PC-9 (cell line): ENCODE data around the gene STOML1. TPM values are rescaled to one million over a fixed set of nuclear protein-coding genes. Genes with fewer than 3 reads are reported as not detected.
A peak's percentile ranks its signal among the peaks of the same experiment; 100 is the strongest.

Experiments
- BruUV-seq: library from RNA; stranded (reverse); fragments of 400-500 nt; replicated peaks from 2 replicates; lab custom pipeline; 2021; lab: Mats Ljungman, UMichigan
- CTCF ChIA-PET: fragments of 300-600 bp; sonication (Branson Sonifier 250); formaldehyde crosslinking; loops from one replicate; lab custom pipeline; 2022; ENCODE audit warnings: antibody characterized with exemption; lab: Charles Lee
- POLR2A ChIA-PET: fragments of 300-600 bp; sonication (Branson Sonifier 250); formaldehyde crosslinking; loops from one replicate; lab custom pipeline; 2022; ENCODE audit warnings: antibody characterized with exemption; ENCODE audit not compliant: unreplicated experiment; lab: Charles Lee
- DNase-seq, 2 experiments: peaks; one replicate each; pipeline versions ENCODE4 v3.0.0 to v3.0.0-alpha.2; 2015 to 2022; ENCODE audit warnings: mixed read lengths in 1 of 2
- H2AFZ ChIP-seq: fragments of 200-600 bp; sonication (generic); 2 replicates; pipeline ENCODE4 v1.8.1; 2017; ENCODE audit warnings: antibody characterized with exemption
- H3F3A ChIP-seq: fragments of 200-600 bp; sonication (generic); 2 replicates; pipeline ENCODE4 v1.8.1; 2017; ENCODE audit warnings: antibody characterized with exemption, mild to moderate bottlenecking, low read depth; ENCODE audit not compliant: insufficient read depth
- H3K27ac ChIP-seq: fragments of 200-600 bp; sonication (generic); 2 replicates; pipeline ENCODE4 v1.6.1; 2016; ENCODE audit warnings: mixed run types
- H3K27me3 ChIP-seq: fragments of 200-600 bp; sonication (generic); 2 replicates; pipeline ENCODE4 v1.6.1; 2016; ENCODE audit warnings: low read depth, mixed run types; ENCODE audit not compliant: insufficient read depth
- H3K36me3 ChIP-seq: fragments of 200-600 bp; sonication (generic); 2 replicates; pipeline ENCODE4 v1.6.1; 2016; ENCODE audit warnings: low read depth, mixed run types
- H3K4me1 ChIP-seq: fragments of 200-600 bp; sonication (generic); replicated peaks from 2 replicates; pipeline ENCODE4 v1.6.1; 2016; ENCODE audit warnings: mixed run types; ENCODE audit not compliant: insufficient read depth
- H3K4me2 ChIP-seq: fragments of 200-600 bp; sonication (generic); 2 replicates; pipeline ENCODE4 v1.6.1; 2017; ENCODE audit warnings: mixed run types
- H3K4me3 ChIP-seq: fragments of 200-600 bp; sonication (generic); 2 replicates; pipeline ENCODE4 v1.6.1; 2016; ENCODE audit warnings: mixed run types
- H3K79me2 ChIP-seq: fragments of 200-600 bp; sonication (generic); 2 replicates; pipeline ENCODE4 v1.6.1; 2017; ENCODE audit warnings: low read depth, mixed run types
- H3K9me2 ChIP-seq: fragments of 200-600 bp; sonication (generic); 2 replicates; pipeline ENCODE4 v1.8.1; 2017; ENCODE audit warnings: mild to moderate bottlenecking; ENCODE audit not compliant: insufficient read depth
- H3K9me3 ChIP-seq: fragments of 200-600 bp; sonication (generic); 2 replicates; pipeline ENCODE4 v1.8.1; 2016; ENCODE audit warnings: low read depth; ENCODE audit not compliant: insufficient read depth
- H4K20me1 ChIP-seq: fragments of 200-600 bp; sonication (generic); 2 replicates; pipeline ENCODE4 v1.8.1; 2017; ENCODE audit not compliant: insufficient read depth
- EZH2 ChIP-seq: fragments of 200-600 bp; sonication (generic); IDR thresholded peaks from 2 replicates; pipeline ENCODE4 v1.8.0; 2017; ENCODE audit warnings: antibody characterized with exemption, low read depth
- intact Hi-C: fragments of 100-400 bp; cut with micrococcal nuclease; formaldehyde crosslinking; loops from one replicate; pipeline ENCODE4 v1.10.0; 2022; ENCODE audit not compliant: unreplicated experiment
- total RNA-seq: library from RNA; stranded (reverse); gene quantifications from 2 replicates; pipeline ENCODE4 v1.2.3, GENCODE V29; 2021
- TF ChIP-seq, protein P1 (sequence below): fragments of 200-600 bp; sonication (generic); conservative IDR thresholded peaks from 2 replicates; pipeline ENCODE4 v1.6.1; 2017; ENCODE audit warnings: mixed run types, antibody characterized with exemption, mild to moderate bottlenecking, moderate library complexity

The STOML1 gene
- total RNA-seq, 1 experiment from 2014 or later: 6.1 TPM

DNA sequence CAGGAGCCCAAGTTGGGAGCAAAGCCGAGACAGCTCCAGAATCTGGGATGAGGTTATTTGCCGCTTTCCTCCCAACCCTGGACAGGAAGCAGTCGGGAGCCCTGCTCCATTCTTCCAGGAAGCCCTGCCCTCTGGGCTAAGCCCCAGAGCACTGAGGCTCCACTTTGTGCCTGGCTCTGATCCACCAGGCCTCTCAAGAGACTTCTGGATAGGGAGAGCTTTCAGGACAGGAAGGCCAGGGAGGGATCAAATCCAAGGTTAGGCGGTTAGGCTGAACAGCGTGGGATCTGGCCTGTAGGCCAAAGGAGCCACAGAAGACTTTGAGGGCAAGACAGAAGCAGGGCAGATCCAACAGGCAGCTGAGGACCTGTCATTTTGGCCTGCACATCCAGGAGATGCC lies 835 bp downstream of the STOML1 start:
- H3K4me1 ChIP-seq: peaks cover 62% of the 10 kb centered on the region
- POLR2A ChIA-PET: no interaction called here
- intact Hi-C loops: no loop called here

DNA sequence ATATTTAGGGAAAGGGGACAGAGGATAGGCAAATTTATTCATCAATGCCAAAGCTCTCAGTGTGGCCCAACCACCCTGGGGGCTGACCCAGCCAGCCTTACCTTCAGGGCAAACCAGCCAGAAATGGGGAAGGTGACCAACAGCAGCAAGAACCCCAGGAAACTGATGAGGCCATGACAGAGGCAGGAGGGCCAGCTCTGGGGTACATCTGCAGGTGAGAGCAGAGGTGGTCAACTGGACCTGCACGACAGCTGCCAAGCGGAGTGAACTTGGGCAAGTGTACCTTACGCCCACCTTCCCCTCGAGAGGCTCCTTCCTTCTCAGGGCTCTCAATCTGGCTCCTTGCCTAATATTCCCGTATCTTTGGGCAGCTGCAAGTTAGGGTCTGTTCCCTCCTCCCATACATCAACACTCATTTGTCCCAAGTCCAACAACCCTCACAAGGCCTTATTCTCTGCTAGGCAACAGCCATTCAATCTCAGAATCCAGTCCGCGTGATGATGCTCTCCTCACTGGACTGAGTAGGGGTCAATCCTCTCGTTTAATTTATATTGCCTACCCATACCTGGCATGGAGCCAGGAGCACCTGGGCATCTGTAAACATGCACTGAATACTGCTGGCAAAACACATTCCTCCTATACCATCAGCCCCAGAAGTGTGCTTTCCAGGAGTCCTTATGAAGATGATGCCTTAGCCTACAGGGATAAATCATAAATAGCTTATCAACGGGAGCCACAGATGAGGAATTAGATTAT lies 1.7 kb downstream of the STOML1 start:
- POLR2A ChIA-PET: no interaction called here
- peaks cover 8% of the 10 kb centered on the region for H3K79me2 ChIP-seq
- H3K4me3 ChIP-seq: no peak overlapping the region
- intact Hi-C loops: no loop called here
- H3K27me3 ChIP-seq: no peaks in the 10 kb centered on the region
- no peak overlapping the region for H2AFZ ChIP-seq
- no peaks in the 10 kb centered on the region for H3K9me3 ChIP-seq
- TF ChIP-seq EZH2: no peak
- TF ChIP-seq, protein P1, sequence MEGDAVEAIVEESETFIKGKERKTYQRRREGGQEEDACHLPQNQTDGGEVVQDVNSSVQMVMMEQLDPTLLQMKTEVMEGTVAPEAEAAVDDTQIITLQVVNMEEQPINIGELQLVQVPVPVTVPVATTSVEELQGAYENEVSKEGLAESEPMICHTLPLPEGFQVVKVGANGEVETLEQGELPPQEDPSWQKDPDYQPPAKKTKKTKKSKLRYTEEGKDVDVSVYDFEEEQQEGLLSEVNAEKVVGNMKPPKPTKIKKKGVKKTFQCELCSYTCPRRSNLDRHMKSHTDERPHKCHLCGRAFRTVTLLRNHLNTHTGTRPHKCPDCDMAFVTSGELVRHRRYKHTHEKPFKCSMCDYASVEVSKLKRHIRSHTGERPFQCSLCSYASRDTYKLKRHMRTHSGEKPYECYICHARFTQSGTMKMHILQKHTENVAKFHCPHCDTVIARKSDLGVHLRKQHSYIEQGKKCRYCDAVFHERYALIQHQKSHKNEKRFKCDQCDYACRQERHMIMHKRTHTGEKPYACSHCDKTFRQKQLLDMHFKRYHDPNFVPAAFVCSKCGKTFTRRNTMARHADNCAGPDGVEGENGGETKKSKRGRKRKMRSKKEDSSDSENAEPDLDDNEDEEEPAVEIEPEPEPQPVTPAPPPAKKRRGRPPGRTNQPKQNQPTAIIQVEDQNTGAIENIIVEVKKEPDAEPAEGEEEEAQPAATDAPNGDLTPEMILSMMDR: no peak
- H3K4me1 ChIP-seq: peaks cover 54% of the 10 kb centered on the region
- CTCF ChIA-PET: no interaction called here
- no peaks in the 10 kb centered on the region for H3K9me2 ChIP-seq
- no peaks in the 10 kb centered on the region for H3K36me3 ChIP-seq
- H4K20me1 ChIP-seq: no peaks in the 10 kb centered on the region
- no peak overlapping the region for H3K27ac ChIP-seq
- BruUV-seq: no TSS peak
- peak overlapping the region; percentile 89 for H3K4me2 ChIP-seq
- no peak for DNase-seq
- H3F3A ChIP-seq: peaks cover 27% of the 10 kb centered on the region

More for the DNA sequence above, 835 bp downstream of the STOML1 start:
- Histone ChIP-seq H3K27me3 (no peaks in the 10 kb centered on the region), H3K79me2 (peaks cover 16% of the 10 kb centered on the region), H3K9me2 (no peaks in the 10 kb centered on the region), H4K20me1 (no peaks in the 10 kb centered on the region), H3K36me3 (no peaks in the 10 kb centered on the region), H3F3A (peaks cover 28% of the 10 kb centered on the region), H3K4me3 (peak overlapping the region; percentile 55), H3K9me3 (no peaks in the 10 kb centered on the region), H3K27ac (no peak overlapping the region), H2AFZ (peak overlapping the region; percentile 90), H3K4me2 (peak overlapping the region; percentile 89)
- CTCF ChIA-PET: interaction anchor here (0.6 kb wide), 1 partner anchor 117 kb away, joined by 3 read pairs; no protein-coding TSS in a partner anchor
- TF ChIP-seq, protein P1: no peak
- no peak for TF ChIP-seq EZH2
- DNase-seq: no peak
- TSS peak; percentile 16 for BruUV-seq

DNA sequence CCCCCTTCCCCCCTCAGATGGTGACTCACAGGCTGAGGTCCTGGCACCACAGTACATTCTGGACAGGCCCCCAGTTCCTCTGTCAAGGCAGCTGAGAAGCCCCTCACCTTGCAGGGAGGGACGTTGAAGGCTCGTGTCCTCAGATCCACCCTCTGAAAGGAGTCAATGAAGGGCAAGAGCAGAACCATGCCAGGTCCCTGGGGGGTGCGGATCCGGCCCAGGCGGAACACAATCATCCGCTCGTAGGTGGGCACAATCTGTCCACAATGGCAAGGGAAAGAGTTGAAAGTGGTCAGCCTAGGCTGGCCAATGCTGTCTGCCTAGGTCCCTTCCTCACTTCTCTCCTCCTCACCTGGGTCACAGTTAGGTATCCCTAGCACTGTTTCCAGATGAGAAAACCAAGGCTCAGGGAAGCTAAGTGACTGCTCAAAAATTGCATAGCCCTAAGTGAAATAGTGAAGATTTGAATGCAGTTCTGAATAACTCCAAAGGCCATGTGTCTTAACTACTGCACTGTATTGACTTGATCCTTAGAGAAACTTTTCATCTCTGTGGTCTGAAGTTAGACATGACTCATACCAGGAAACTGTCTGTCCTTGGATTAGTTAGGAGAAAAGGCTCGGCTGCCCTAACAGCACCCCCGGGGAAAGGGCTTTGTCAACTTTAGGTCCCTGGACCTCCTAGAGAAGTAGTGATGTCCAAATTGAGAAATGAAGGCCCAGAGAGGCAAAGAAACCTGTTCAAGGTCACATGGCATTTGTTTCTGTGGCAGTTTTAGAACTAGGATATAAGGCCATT lies 2.9 kb downstream of the STOML1 start:
- peaks cover 22% of the 10 kb centered on the region for H3F3A ChIP-seq
- H3K4me3 ChIP-seq: no peak overlapping the region
- intact Hi-C loops: loop anchor here (10.0 kb wide), 1 partner anchor 216 kb away; the partner anchor contains the start of gene STRA6
- H3K36me3 ChIP-seq: no peaks in the 10 kb centered on the region
- H3K4me1 ChIP-seq: peaks cover 53% of the 10 kb centered on the region
- H4K20me1 ChIP-seq: no peaks in the 10 kb centered on the region
- H3K27ac ChIP-seq: peak overlapping the region; percentile 79
- no peaks in the 10 kb centered on the region; the same call in 1 of the 2 replicates for H3K79me2 ChIP-seq
- H3K9me3 ChIP-seq: no peaks in the 10 kb centered on the region
- TF ChIP-seq EZH2: no peak
- TF ChIP-seq, protein P1: no peak
- H3K9me2 ChIP-seq: no peaks in the 10 kb centered on the region; the same call in 1 of the 2 replicates
- BruUV-seq: no TSS peak
- H2AFZ ChIP-seq: no peak overlapping the region
- peak overlapping the region; percentile 59 for H3K4me2 ChIP-seq
- CTCF ChIA-PET: interaction anchor here (0.6 to 0.7 kb wide), 2 partner anchors 16 to 59 kb away, joined by 4 to 6 read pairs; no protein-coding TSS in a partner anchor
- no peaks in the 10 kb centered on the region for H3K27me3 ChIP-seq
- DNase-seq: peak; percentile 27 to 87
- POLR2A ChIA-PET: no interaction called here
